HL-60/S4 (cell line): ENCODE results near the gene ROM1.
"Not testable (repeated sequence)": the region's sequence is repeated elsewhere in the genome, so short reads cannot be mapped to it uniquely, and the experiment has no call there.

ENCODE experiments used
- in situ Hi-C: fragments of 300-500 bp; cut with MboI; formaldehyde crosslinking; loops from 2 replicates; pipeline ENCODE4 v1.14.3; 2022; ENCODE audit warnings: low sequenced_read_pairs

Gene ROM1

GRCh38 chr11:62612366-62613290 lies at the start of gene ROM1, which contains the start of gene EML3:
Gene ROM1, plus strand, starts transcription at chr11:62613257. Its CDS starts 25 bp downstream, at chr11:62613282.
Gene EML3, minus strand, starts transcription at chr11:62612775. Its CDS starts 318 bp downstream, at chr11:62612457.
- in situ Hi-C loops = no loop called here

GRCh38 chr11:62565100-62565802 lies 47.8 kb upstream of the ROM1 start:
- in situ Hi-C loops = no loop called here

DNA sequence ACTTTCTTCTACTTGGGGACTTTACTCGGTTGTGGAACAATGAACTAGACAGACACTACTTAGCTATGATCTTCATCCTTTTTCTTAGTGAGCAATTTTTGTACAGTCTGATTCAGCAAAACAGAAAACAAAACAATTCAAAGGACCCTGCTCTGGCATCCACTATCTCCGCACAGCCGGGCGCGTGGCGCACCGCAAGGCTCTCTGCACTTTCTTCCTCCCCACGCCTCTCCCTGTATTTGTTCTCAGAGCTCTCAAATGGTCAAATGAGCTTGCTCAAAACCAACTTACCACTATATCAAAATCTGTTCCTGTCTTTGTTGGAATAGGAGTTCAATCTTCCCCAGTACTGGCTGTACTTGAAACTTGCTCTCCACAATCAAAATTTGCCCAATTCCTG lies 46.8 kb upstream of the ROM1 start:
- in situ Hi-C loops = no loop called here

DNA sequence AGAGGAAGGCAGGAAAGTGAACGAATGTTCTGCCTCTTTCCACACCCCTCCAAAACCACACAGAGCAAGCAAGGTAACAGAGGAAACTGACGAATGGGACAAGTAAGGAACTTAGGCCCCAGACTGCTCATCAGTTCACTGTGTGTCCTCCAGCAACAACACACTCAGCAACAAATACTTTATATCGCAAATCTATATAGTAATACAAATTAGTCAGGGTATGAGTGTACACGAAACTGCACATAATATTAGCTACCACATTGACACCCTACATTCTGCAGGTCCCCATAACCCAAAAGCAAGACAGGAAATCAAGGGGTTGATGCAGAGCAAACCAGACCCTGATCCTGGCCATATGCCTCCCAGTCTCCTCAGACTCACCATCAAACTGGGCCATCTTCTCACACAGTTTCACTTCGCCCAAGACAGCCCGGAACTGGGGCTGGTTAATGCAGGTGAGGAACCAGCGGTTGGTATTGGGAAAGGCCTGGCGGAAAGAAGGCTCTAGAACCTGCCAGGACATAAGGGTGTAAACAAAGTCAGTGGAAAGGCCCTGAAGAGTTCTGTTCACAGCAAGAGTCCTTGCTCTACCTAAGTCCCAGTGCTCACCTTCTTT lies 45.9 kb upstream of the ROM1 start:
- in situ Hi-C loops = no loop called here

DNA sequence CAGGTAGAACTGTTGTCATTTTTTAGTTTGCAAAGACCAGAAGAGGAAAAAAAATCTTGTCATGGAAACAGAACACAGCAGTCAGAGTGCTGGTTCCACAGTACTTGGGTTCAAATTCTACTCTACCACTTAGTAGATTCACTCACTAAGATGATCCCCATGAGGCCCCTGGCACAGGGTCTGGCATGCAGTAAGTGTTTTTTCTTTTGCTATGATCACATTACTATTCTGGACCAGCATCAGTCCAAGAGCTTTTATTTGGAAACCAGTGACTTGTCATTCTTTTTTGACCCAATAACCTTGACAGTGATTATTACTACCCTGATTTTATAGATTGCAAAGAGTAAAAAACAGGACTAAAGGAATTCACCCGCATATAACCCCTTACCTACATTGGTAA lies 43.4 kb upstream of the ROM1 start:
- in situ Hi-C loops = no loop called here

- in situ Hi-C loops = not testable (repeated sequence)
Observed at GRCh38 chr11:62570903-62571302, 42.2 kb upstream of the ROM1 start.

DNA sequence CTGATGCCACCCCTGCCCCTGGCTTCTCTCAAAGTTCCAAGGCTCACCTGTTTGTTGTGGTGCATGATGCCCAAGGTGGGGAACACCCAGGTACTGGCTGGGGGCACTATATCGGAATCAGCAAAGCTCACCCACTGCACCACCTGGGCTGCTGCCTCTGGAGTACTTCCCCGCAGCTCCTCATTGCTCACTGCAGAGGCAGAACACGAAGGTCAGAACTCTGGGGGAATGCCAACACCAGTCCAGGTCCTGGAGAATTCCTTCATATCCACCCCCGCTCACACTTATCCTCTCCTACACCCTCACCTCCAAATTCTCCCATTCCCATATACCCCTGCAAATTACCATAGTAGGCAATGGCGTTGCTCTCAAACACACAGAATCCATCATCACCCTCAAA lies 41.6 kb upstream of the ROM1 start:
- in situ Hi-C loops = not testable (repeated sequence)

DNA sequence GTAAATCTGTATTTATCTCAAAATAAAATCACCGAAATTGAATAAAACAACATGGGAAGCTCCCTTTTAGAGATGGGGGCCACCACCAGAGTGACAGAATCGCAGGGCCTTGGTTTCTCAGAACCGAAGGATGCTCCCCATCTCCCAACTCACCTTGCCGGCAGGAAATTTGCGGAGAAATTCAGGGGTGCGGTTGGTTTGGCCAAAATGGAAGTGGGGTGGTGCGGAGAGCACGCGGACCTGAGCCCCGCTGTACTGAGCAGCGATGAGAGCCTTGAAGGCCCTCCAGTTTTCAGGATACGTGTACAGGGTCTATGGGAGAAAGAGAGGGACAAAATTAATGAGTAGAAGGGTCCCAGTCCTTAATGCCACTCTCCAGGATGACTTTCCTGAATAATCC lies 40.6 kb upstream of the ROM1 start:
- in situ Hi-C loops = no loop called here

GRCh38 chr11:62573006-62573591 lies 40.0 kb upstream of the ROM1 start:
- in situ Hi-C loops = no loop called here

DNA sequence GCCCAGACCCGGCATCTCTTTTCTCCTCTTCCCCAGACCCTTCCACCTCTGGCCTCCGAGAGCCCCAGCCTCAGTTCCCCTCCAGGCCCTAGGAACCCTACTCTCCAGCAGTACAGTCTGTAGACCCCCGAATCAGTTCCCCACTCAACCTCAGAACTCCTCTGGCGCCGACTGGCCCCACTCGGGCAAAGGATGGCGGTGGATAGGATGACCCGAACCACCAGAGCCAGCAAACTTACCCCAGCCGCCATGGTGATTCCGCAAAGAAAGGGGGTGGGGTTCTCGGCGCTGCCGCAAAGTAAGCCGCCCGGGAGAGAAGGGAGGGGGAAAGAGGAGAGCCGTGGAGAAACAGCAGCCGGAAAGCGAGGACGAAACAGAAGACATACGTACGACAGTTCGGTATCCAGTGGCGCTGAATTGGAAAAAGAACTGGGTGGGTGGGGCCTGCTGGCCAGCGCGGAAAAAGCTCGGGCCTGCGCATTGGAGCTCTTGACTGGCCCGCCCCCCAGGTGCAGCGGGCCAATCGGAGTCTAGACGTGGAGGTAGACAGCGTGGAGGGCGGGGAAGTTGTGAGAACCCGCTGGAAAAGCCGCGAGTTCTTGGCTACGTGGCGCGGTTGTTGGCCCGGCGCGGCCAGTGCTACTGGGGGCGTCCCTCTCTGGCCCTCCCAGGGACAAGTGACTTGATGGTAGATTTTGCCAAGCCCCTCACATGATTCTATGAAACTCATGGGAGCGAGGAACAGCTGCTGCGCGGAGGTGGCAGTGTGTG lies 39.3 kb upstream of the ROM1 start, which contains the start of gene EEF1G:
Gene EEF1G (minus strand): TSS at position 300 of the 771 bp plus-strand sequence. CDS start 49 bp downstream, at position 251.
- in situ Hi-C loops = no loop called here

DNA sequence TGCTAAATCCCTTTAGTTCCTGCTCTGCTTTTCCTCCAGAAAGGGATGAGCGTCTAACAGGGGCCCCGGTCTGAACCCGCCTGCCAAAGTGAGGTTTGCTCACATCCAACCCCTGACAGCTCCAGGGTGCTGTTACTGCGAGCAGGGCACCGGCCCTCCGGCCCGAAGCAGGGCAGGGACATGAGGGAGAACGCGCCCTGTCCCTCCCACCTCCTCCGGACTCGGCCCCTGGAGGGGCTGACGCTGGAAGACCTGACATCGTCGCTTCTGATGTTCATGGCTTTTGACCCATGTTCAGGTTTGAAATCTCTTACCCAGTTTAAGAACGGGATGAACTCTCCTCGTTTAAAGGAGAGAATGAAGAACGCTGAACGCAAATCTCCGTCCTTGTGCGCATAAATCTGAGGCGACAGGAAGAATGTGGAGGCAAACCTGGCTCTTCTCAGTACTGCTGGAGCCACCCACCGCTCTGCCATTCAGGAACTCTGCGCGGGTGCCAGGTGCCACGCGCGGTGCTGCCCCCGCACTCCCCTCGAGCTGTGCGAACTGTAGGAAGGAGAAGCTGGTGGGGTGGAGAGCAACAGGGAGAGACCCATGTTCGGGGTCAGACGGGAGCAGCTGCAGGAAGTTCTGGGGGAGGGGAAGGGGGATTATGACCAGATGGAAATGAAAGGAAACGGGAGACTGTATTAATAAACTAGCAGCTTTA lies 38.5 kb upstream of the ROM1 start:
- in situ Hi-C loops = no loop called here

GRCh38 chr11:62575156-62575555 lies 37.9 kb upstream of the ROM1 start:
- in situ Hi-C loops = no loop called here

GRCh38 chr11:62575837-62576236 lies 37.2 kb upstream of the ROM1 start:
- in situ Hi-C loops = no loop called here

DNA sequence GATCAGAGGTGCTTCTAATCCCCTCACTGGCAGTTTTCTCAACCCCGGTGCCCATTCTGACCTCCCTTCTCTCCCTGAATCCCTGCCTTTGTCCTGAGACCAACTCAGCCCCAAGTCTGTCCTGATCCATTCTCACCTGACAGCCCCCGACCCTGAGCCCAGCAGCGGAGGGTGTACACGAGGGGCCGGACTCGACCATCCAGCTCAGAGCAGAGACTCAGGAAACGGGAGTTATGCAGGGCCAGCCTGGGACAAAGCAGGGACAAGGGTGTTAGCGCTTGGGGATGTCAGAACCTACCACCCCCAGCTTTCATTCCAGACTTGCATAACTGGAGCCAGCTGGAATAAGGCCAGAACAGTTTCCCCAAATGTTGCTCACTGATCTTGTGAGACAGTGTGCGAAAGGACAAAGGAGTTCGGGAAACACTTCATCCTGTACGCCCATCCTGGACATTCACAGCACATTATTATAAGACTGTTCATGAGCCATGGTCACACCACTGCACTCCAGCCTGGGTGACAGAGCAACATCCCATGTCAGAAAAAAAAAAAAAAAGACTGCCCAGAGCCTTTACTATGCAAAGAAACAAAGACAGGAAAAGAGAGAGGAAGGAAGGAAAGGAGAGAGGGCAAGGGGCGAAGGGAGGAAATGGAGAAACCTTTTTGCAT lies 35.9 kb upstream of the ROM1 start:
- in situ Hi-C loops = no loop called here

- in situ Hi-C loops = no loop called here
Observed at GRCh38 chr11:62578541-62578940, 34.5 kb upstream of the ROM1 start.

DNA sequence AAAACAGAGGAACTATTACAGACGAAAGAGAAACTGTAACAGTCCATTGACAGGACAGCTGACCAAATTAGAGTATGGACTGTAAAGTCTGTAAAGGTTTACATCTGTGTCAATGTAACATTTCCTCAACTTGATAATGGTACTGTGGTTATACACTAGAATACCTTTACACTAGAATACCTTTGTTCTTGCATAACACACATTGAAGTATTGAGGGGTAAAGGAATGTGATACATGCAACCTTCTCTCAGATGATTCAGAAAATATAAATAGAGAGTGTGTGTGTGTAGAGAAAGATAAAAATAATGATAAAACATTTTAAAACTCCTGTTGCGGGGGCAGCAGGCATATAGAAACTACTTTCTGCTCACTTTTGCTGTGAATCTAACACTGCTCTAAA lies 33.8 kb upstream of the ROM1 start:
- in situ Hi-C loops = no loop called here

- in situ Hi-C loops = no loop called here
Observed at GRCh38 chr11:62580959-62581715, 31.9 kb upstream of the ROM1 start.

- in situ Hi-C loops = not testable (repeated sequence)
Observed at GRCh38 chr11:62581735-62582134, 31.3 kb upstream of the ROM1 start.
